ENCODE data around the gene MFSD6L.

DNA sequence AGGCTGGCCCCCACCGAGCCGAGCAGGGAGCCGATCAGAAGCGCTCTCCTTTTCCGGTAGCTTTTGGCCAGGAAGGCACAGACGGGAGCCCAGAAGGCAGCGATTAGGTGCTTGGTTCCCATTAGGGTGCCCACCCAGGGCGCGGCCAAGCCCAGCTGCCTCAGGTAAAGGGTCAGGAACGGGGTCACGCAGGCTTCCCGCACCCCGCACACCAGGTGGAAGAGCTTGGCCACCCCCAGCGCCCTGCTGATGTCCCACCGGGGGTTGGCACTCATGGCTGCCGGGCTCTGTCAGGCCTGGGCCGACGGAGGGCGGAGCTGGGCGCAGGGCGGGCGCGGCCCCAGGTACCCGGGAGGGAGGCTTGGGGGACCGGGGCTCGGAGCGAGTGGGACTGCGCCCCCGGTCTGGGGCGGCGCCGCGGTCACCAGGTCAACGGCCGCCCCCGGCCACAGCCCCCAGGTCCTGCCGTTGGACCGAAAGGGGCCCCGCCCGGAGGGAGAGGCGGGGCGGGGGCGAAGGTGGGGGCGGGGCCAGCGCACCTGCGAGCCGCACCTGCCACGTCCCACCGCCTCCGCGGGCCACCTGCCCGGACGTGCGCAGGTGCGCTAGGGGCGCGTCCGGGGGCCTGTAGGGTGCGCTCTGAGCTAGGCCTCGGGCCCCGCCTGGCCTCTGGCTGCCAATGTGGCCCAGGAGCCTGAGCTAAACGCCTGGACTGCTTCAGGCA, at the start of gene MFSD6L:
- no peak for TF ChIP-seq POLR2A (IDR thresholded peaks at IDR 0.05; ENCODE audit: low read length)
- no peak for TF ChIP-seq GATA1 (IDR thresholded peaks at IDR 0.05; ENCODE audit: low read depth, low read length)
